Erythroblast (primary cell): ENCODE results near the gene CITED1.

Source experiments
- DNase-seq, 2 experiments: peaks; one replicate each; lab custom pipeline; 2025; lab: John Stamatoyannopoulos, UW
- GATA1 ChIP-seq: IDR thresholded peaks from 2 replicates; pipeline ENCODE4 v1.6.1; 2011; ENCODE audit warnings: low read depth, mild to moderate bottlenecking, control low read depth, low read length, moderate library complexity
- POLR2A ChIP-seq: IDR thresholded peaks from 2 replicates; pipeline ENCODE4 v1.6.1; 2011; ENCODE audit warnings: mild to moderate bottlenecking, low read length

Gene CITED1

DNA sequence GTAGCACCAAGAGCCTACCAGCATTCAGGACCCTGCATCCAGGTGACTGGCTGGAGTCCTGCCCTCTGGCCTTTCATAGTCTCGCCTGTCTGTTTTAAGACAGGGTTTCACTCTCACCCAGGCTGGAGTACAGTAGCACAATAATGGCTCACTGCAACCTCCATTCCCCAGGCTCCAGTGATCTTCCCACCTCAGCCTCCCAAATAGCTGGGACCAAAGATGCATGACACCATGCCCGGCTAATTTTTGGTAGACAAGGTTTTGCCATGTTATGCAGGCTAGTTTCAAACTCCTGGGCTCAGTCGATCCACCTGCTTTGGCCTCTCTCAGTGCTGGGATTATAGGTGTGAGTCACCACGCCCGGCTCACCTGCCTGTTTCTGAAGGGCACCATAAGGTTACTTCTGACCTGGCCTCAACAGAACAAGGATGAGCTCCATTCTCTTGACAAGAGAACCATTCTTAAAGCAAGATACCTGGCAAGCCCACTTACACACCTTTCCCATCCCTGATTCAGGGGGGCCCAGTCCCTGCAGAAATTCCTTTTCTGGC, 35.3 kb downstream of the CITED1 start:
- no peak for DNase-seq
- TF ChIP-seq POLR2A (peak; percentile 9), GATA1 (no peak)

GRCh38 chrX:72269671-72270251, 36.0 kb downstream of the CITED1 start:
- no peak for DNase-seq
- TF ChIP-seq GATA1 (no peak), POLR2A (no peak)

DNA sequence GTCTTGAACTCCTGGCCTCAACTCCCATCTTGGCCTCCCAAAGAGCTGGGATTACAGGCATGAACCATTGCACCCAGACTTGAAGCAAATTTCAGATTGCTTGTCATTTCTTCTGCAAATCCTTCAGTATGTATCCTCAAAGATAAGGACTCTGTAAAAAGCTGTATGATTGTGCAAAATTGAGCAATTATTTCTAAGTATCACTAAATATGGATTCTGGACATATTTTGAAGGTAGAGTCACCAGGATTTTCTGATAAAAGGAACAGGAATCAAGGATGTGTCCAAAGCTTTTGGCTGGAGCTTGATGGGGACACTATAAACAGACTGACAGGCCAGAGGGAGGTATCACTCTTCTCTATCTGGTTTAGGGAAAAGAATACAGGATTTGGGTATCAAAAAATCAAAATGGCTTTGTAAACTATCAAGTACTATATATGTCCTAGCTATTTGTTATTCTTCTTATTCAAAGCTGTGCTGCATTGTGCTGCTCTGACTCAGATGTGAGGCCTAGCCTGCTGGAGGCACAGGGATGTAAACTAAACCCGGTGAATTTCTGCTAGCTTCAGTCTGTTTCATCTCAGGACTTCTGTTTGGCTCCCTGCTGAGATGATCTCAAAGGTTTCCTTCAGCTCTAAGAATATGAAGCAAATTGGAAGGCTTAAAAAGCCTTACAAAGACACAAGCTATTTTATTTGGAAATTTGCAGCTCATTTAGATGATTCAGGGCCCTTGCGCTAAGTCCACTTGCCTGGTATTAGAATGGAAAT, 36.9 kb downstream of the CITED1 start:
- TF ChIP-seq POLR2A (no peak), GATA1 (no peak)
- no peak for DNase-seq

GRCh38 chrX:72265263-72265662, 40.5 kb downstream of the CITED1 start:
- TF ChIP-seq POLR2A: no peak
- no peak for TF ChIP-seq GATA1
- no peak for DNase-seq

- no peak for TF ChIP-seq GATA1
- TF ChIP-seq POLR2A: no peak
- peak in 1 of 2 experiments; percentile 48 for DNase-seq
Observed at GRCh38 chrX:72262077-72262476, 43.6 kb downstream of the CITED1 start.

GRCh38 chrX:72260448-72260847, 45.3 kb downstream of the CITED1 start:
- TF ChIP-seq GATA1: no peak
- no peak for DNase-seq

GRCh38 chrX:72258174-72258573, 47.5 kb downstream of the CITED1 start:
- TF ChIP-seq GATA1: no peak
- TF ChIP-seq POLR2A: no peak
- no peak for DNase-seq

DNA sequence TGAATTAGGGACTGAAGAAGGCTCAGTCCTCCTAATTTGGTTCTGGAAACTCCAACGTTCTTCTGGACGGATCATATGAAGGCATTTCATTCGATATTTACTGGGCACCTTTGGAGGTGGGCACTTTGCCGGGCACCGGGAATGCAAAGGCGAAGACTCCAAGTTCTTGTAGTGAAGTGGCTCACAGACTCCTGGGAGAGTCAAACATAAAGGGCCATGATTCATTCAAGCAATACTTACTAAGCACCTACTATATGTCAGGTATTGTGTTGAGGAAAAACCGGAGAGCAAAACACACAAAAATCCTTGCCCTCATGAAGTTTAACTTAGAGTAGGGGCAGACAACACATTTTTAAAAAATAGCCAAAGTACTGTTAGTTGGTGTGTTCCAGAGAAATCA, 49.9 kb downstream of the CITED1 start:
- no peak for DNase-seq
- TF ChIP-seq POLR2A (no peak), GATA1 (no peak)

GRCh38 chrX:72255445-72255844, 50.3 kb downstream of the CITED1 start:
- DNase-seq: no peak
- TF ChIP-seq GATA1: no peak
- no peak for TF ChIP-seq POLR2A

DNA sequence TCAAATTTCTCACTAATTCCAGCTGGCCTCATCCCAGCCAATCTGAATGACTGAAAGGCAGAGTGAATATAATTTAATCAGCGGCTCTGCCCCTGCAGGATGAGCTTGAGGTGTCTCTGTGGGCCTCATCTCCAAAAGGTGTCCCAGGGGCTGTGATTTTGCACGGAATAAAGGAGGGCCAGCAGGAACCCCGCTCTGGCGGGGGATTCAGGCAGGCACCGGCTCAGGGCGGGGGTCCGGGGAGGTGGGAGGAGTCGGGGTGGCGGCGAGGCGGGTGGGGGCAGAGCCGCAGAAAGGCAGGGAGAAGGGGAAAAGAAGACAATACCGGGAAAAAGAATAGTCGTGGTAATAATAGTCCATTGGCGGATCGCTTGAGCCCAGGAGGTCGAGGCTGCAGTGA, 50.9 kb downstream of the CITED1 start:
- DNase-seq: no peak
- TF ChIP-seq POLR2A (no peak), GATA1 (no peak)

- TF ChIP-seq POLR2A (no peak), GATA1 (no peak)
- DNase-seq: no peak
Observed at GRCh38 chrX:72253686-72254085, 52.0 kb downstream of the CITED1 start.
